BLaER1 treated with 17β-estradiol and CSF1 and Interleukin-3, amounts not matched to agents 10 nM and 100 nM (cell line): ENCODE measurements around the gene ANKLE2.

Experiments
- H3K27ac ChIP-seq, 11 experiments: shearing (Covaris generic); formaldehyde crosslinking; 2 replicates each; pipeline ENCODE4 v1.8.1; 2022
- H3K27me3 ChIP-seq, 11 experiments: shearing (Covaris generic); formaldehyde crosslinking; 2 replicates each; pipeline ENCODE4 v1.8.1; 2022
- H3K36me3 ChIP-seq, 11 experiments: shearing (Covaris generic); formaldehyde crosslinking; 2 replicates each; pipeline ENCODE4 v1.8.1; 2022
- H3K4me1 ChIP-seq, 10 experiments: shearing (Covaris generic); formaldehyde crosslinking; 2 replicates each; pipeline ENCODE4 v1.8.1; 2022
- H3K4me2 ChIP-seq, 11 experiments: shearing (Covaris generic); formaldehyde crosslinking; 2 replicates each; pipeline ENCODE4 v1.8.1; 2022
- H3K4me3 ChIP-seq, 10 experiments: shearing (Covaris generic); formaldehyde crosslinking; 2 replicates each; pipeline ENCODE4 v1.8.1; 2022
- H3K9ac ChIP-seq, 11 experiments: shearing (Covaris generic); formaldehyde crosslinking; 2 replicates each; pipeline ENCODE4 v1.8.1; 2022
- H3K9me3 ChIP-seq, 11 experiments: shearing (Covaris generic); formaldehyde crosslinking; replicated peaks in 1 of 11; 2 replicates each; pipeline ENCODE4 v1.8.1; 2022
- H4K20me1 ChIP-seq, 11 experiments: shearing (Covaris generic); formaldehyde crosslinking; 2 replicates each; pipeline ENCODE4 v1.8.1; 2022
- Cebpa-rat ChIP-seq, 11 experiments: shearing (Covaris generic); IDR thresholded peaks; 2 replicates each; pipeline ENCODE4 v1.8.1; 2022

The ANKLE2 gene

DNA sequence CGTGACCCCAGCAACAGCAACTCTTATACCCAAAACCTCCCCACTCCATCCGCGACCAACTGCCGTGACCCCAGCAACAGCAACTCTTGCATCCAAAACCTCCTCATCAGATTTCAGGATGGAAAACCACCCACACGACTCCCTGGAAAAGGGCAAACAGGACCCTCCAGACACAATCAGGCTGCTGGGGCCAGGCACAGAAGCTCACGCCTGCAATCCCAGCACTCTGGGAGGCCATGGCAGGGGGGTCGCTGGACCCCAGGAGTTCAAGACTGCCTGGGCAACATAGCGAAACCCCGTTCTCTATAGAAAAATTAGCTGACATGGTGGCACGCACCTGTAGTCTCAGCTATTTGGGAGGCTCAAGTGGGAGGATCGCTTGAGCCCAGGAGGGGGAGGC, 31.3 kb downstream of the ANKLE2 start:
- Histone ChIP-seq H3K27ac (0 out of 22 replicates have a peak overlapping the region, but pooled peaks of 1 of the 11 experiments have one; percentile 22), H3K36me3 (peaks cover 95 to 97% (median 96%) of the 10 kb centered on the region in 11 experiments), H3K9ac (no peak overlapping the region; a peak in 2 of 22 replicates), H3K27me3 (no peaks in the 10 kb centered on the region), H3K9me3 (no peaks in the 10 kb centered on the region), H4K20me1 (peaks cover 14 to 96% (median 81%) of the 10 kb centered on the region in 11 experiments; a peak in 21 of 22 replicates), H3K4me1 (peaks cover 0 to 14% (median 0%) of the 10 kb centered on the region in 10 experiments; a peak in 4 of 20 replicates), H3K4me2 (no peak overlapping the region; a peak in 1 of 22 replicates), H3K4me3 (no peak overlapping the region)
- no peak for TF ChIP-seq Cebpa-rat (IDR thresholded peaks at IDR 0.05)

DNA sequence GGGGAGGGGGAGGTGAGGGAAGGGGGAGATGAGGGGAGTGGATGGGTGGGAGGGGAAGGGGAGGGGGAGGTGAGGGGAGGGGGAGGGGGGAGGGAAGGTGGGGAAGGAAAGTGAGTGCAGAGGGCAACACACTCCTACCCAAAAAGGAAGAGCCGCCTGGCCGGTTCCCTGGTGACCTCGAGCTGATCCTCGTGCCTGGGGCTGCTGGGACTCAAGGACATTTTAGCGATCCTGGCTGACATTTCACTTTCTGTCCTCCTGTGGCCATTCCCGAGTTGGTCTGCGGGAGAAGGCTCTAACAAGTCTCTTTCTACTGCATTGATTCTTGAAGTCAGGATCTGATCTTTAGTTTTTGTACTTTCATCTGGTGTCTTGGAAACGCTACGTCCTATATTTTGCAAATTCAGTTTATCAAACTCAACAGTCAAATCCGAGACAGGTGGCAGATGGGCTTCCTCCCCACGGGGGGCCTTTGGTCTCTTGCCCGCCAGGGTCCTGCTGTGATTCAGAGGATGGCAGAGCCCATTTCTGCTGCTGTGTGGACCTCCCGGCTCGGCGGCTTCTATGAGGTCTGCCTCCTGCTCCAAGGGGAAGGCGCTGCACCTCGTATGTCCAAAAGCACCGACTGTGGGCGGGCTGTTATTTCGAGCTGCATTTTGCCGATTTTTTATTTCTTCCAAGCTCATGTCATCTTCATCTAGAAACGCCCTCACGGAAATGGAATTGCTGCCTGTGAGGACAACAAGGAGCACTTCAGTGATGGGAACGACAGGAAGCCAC, 31.9 kb downstream of the ANKLE2 start:
- no peak overlapping the region for H3K9ac ChIP-seq
- H3K36me3 ChIP-seq: peaks cover 95 to 97% (median 96%) of the 10 kb centered on the region in 11 experiments
- H3K4me1 ChIP-seq: peaks cover 0 to 14% (median 0%) of the 10 kb centered on the region in 10 experiments; a peak in 4 of 20 replicates
- H3K27me3 ChIP-seq: no peaks in the 10 kb centered on the region
- H3K4me2 ChIP-seq: no peak overlapping the region; a peak in 1 of 22 replicates
- H4K20me1 ChIP-seq: peaks cover 16 to 96% (median 82%) of the 10 kb centered on the region in 11 experiments
- no peaks in the 10 kb centered on the region for H3K9me3 ChIP-seq
- H3K4me3 ChIP-seq: no peak overlapping the region
- peak overlapping the region in 2 of 11 experiments; percentile 13 to 22; a peak in 1 of 22 replicates for H3K27ac ChIP-seq
- no peak for TF ChIP-seq Cebpa-rat (IDR thresholded peaks at IDR 0.05)

DNA sequence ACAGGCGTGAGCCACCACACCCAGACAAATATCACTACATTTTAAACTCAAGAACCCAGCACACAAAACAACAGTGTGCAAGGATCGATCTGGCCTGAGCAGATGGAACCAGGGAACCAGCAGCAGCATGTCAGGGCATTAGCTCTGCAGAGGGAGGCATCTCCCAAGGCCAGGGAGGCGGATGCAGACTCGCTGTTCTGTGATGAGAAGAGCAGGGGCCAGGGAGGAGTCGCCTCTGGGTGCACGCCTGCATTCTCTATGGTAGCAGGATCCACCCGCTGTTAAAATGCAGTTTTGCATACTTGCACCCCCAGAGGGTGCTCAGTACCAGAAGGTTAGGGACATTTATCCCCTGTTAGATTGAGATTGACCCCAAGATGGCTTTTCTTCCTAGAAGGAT, 33.1 kb downstream of the ANKLE2 start:
- Histone ChIP-seq H3K36me3 (peaks cover 95 to 97% (median 96%) of the 10 kb centered on the region in 11 experiments), H3K4me1 (peaks cover 0 to 14% (median 0%) of the 10 kb centered on the region in 10 experiments; a peak in 4 of 20 replicates), H3K27me3 (no peaks in the 10 kb centered on the region), H3K4me2 (no peak overlapping the region), H3K4me3 (no peak overlapping the region), H3K27ac (no peak overlapping the region), H3K9me3 (no peaks in the 10 kb centered on the region), H4K20me1 (peaks cover 29 to 96% (median 85%) of the 10 kb centered on the region in 11 experiments), H3K9ac (no peak overlapping the region)
- TF ChIP-seq Cebpa-rat (IDR thresholded peaks at IDR 0.05): no peak

DNA sequence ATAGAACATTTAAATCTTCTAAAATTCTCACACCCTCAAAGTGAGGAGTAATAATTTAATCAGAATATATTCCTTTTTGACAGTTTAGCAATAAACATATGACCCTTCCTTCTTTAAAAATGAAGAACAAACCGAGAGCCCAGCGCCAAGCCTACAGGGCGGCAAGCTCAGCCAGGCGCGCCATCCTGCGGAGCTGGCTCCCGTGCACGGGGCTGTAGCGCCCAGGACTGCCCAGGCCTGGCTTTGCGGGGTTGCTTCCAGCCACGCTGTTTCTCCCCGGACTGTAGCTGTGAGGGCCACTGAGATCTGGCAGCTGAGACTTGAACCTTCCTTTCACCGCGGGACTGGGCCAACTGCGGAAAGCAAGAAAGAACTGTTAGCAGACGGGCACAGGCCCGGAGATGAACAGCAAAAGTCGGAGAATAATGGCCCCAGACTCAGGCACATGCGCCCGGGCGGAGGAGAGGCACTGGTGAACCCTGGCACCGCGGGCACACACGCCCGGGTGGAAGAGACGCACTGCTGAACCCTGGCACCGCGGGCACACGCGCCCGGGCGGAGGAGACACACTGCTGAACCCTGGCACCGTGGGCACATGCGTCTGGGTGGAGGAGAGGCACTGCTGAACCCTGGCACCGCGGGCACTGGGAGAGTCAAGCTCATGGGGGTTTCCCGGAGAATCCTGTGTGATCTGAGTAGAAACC, 34.4 kb downstream of the ANKLE2 start:
- Histone ChIP-seq H4K20me1 (peaks cover 39 to 97% (median 93%) of the 10 kb centered on the region in 11 experiments), H3K9ac (no peak overlapping the region)

DNA sequence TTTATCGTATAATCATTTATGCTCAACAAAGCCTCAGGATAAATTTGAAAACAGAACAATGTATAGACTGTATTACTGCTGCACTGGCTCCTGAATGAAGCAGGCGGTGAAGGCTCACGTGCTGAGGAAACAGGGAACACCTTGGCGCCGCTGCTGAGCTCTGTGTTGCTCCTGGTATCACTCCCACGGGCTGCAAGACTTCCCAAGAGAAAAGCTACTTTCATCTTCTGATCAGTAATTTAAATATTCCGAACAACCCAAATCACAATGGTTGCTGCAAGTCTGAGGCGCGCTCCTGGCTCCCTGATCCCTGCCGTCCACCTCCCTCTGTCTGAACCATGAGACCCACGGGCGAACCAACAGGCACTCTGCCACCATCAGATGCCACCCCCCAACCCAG, 35.2 kb downstream of the ANKLE2 start:
- H3K9me3 ChIP-seq: no peaks in the 10 kb centered on the region
- peaks cover 0 to 14% (median 0%) of the 10 kb centered on the region in 10 experiments; a peak in 4 of 20 replicates for H3K4me1 ChIP-seq
- H3K27ac ChIP-seq: no peak overlapping the region
- no peak overlapping the region for H3K4me3 ChIP-seq
- peaks cover 93 to 97% (median 95%) of the 10 kb centered on the region in 11 experiments for H3K36me3 ChIP-seq
- H4K20me1 ChIP-seq: peaks cover 43 to 96% (median 92%) of the 10 kb centered on the region in 11 experiments
- no peak for TF ChIP-seq Cebpa-rat (IDR thresholded peaks at IDR 0.05)
- H3K9ac ChIP-seq: no peak overlapping the region
- H3K4me2 ChIP-seq: no peak overlapping the region
- H3K27me3 ChIP-seq: no peaks in the 10 kb centered on the region

More for the DNA sequence above, 34.4 kb downstream of the ANKLE2 start:
- H3K36me3 ChIP-seq: peaks cover 95 to 97% (median 96%) of the 10 kb centered on the region in 11 experiments
- no peak overlapping the region for H3K27ac ChIP-seq
- no peaks in the 10 kb centered on the region for H3K9me3 ChIP-seq
- peaks cover 0 to 14% (median 0%) of the 10 kb centered on the region in 10 experiments; a peak in 4 of 20 replicates for H3K4me1 ChIP-seq
- H3K4me3 ChIP-seq: no peak overlapping the region
- H3K27me3 ChIP-seq: no peaks in the 10 kb centered on the region
- H3K4me2 ChIP-seq: no peak overlapping the region
- no peak for TF ChIP-seq Cebpa-rat (IDR thresholded peaks at IDR 0.05)

DNA sequence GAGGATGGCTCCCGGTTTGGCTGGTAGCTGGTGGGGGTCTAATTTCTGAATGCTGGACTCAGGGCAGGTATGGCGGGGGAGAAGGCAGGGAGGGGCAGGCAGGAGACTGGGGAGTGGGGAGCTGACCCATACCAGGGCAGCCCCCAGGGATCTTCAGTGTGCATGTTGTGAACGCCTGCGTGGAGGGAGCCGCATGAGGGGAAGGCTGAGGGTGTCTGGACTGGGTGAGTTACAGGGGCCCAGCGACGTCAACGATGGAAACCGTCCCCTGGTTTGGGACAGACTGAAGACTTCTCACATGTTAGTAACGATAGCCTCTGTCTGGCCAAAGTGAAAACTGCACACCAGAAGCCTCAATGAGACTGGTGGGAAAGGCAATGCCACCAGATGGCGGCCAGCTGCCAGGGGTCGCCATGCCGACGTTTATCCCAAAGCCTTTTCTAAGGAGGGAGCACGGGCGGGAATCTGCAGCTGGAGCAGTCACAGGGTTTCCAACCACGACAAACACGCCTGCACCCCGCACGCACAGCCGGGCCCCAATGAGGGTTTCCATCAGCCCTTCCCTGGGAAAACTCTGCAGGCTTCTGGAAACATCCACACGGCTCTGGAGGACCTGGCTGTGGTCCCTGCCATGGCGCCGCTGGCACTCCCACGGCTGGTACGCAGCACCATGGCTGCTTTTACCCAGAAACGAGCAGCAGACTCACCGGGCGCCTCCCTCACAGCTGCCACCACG, 37.0 kb downstream of the ANKLE2 start:
- no peaks in the 10 kb centered on the region for H3K27me3 ChIP-seq
- H3K4me2 ChIP-seq: no peak overlapping the region
- H3K36me3 ChIP-seq: peaks cover 92 to 97% (median 94%) of the 10 kb centered on the region in 11 experiments
- TF ChIP-seq Cebpa-rat (IDR thresholded peaks at IDR 0.05): no peak
- peaks cover 40 to 96% (median 92%) of the 10 kb centered on the region in 11 experiments for H4K20me1 ChIP-seq
- no peak overlapping the region for H3K9ac ChIP-seq
- H3K27ac ChIP-seq: no peak overlapping the region
- H3K9me3 ChIP-seq: no peaks in the 10 kb centered on the region
- no peak overlapping the region for H3K4me3 ChIP-seq
- 0 out of 20 replicates have a peak, but pooled peaks cover 0 to 1% (median 0%) of the 10 kb centered on the region in 10 experiments for H3K4me1 ChIP-seq

DNA sequence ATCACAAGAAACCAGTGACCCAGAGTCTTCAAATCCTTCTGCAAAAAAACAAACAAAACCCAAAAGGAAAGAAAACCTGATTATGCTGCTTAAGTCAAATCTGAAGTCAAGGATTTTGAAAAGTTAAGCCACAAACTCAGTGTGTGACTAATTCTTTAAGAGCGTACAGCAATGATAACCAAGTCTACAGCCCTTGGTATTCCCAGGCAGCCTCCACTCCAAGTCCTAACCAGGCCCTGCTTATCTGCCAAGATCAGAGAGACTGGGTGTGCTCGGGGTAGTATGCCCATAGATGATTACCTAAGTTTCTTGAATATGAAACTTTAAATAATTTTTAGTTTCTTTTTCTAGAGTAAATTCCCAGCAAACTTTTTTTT, 37.9 kb downstream of the ANKLE2 start:
- Histone ChIP-seq H4K20me1 (peaks cover 46 to 100% (median 96%) of the 10 kb centered on the region in 11 experiments), H3K9me3 (no peaks in the 10 kb centered on the region), H3K27me3 (no peaks in the 10 kb centered on the region), H3K27ac (no peak overlapping the region), H3K4me2 (no peak overlapping the region), H3K36me3 (peaks cover 96 to 100% (median 98%) of the 10 kb centered on the region in 11 experiments), H3K4me1 (no peaks in the 10 kb centered on the region), H3K9ac (no peak overlapping the region), H3K4me3 (no peak overlapping the region)
- no peak for TF ChIP-seq Cebpa-rat (IDR thresholded peaks at IDR 0.05)

DNA sequence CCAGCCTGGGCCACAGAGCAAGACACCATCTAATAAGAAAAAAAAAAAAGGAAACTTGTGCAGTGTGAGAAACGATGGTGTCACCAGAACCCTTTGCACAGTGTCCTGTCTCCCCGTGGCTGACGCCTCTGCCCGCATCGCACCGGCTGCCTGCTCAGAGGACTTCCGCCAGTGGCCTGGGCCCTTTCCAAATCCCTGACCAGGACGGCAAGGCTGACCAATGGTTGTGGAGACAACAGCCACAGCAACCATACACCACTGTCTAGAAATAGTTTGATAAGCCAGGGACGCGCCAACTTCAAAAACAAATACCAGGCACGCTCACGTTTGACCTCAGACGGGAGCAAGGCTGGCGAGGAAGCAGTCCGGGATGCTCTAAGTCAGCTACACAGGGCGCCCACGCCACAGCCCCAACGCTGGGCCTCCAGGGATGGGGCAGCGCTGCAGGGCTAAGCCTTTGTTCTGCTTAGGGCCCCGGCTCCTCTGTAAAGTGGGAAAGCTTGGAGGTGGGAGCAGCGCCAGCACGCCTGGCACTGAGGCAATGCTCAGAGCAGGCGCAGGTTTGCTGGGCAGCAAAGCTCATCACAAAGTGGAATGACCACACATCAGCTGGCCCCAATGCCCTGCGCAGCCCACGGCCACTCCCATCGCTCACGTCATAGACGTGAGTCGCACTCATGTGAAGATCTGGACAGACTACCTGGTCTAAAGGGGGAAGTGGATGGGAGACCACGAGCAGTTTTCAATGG, 38.4 kb downstream of the ANKLE2 start:
- Histone ChIP-seq H3K4me2 (no peak overlapping the region), H3K4me3 (no peak overlapping the region), H3K27ac (peak overlapping the region in 1 of 11 experiments; percentile 14; a peak in 1 of 22 replicates), H4K20me1 (peaks cover 43 to 97% (median 93%) of the 10 kb centered on the region in 11 experiments), H3K36me3 (peaks cover 93 to 97% (median 95%) of the 10 kb centered on the region in 11 experiments), H3K9me3 (no peaks in the 10 kb centered on the region), H3K4me1 (no peaks in the 10 kb centered on the region; a peak in 1 of 20 replicates), H3K27me3 (no peaks in the 10 kb centered on the region), H3K9ac (no peak overlapping the region)
- no peak for TF ChIP-seq Cebpa-rat (IDR thresholded peaks at IDR 0.05)
